ENCODE data around the gene KIF26B. TPM values are rescaled to one million over a fixed set of nuclear protein-coding genes. Genes with fewer than 3 reads are reported as not detected.

KIF26B gene
- total RNA-seq, 3 donors from 2014 or later (not counting 1 experiment from before 2014, with no cell fraction given), result 0.16 to 0.96 (median 0.18) TPM

GRCh38 chr1:245377854-245378253 is 223.1 kb downstream of the KIF26B start:
- peaks cover 28% of the 10 kb centered on the region for H3K4me1 ChIP-seq (ENCODE audit: control insufficient read depth, insufficient read depth, low read length)
- no peak overlapping the region for H3K27ac ChIP-seq (ENCODE audit: low read length)

GRCh38 chr1:245378311-245378722 is 223.5 kb downstream of the KIF26B start:
- Histone ChIP-seq H3K4me3 (ENCODE audit: low read length) (no peak overlapping the region), H3K27ac (ENCODE audit: low read length) (no peak overlapping the region), H3K4me1 (ENCODE audit: control insufficient read depth, insufficient read depth, low read length) (peaks cover 28% of the 10 kb centered on the region), H3K27me3 (ENCODE audit: control insufficient read depth, insufficient read depth, low read length) (no peaks in the 10 kb centered on the region), H3K9me3 (ENCODE audit: control insufficient read depth, insufficient read depth, low read length) (no peaks in the 10 kb centered on the region), H3K36me3 (ENCODE audit: control insufficient read depth, insufficient read depth, low read length) (no peaks in the 10 kb centered on the region)
- Mint-ChIP-seq H3K27ac (peak overlapping the region in 1 of 2 donors; percentile 25), H3K9me3 (no peaks in the 10 kb centered on the region), H3K27me3 (ENCODE audit: low read depth in 2 of 2) (no peaks in the 10 kb centered on the region), H3K36me3 (no peaks in the 10 kb centered on the region), H3K4me1 (peaks cover 24 to 27% of the 10 kb centered on the region in 2 donors), H3K4me3 (no peak overlapping the region)
- ATAC-seq (peak; percentile 62 to 88 (median 65)), DNase-seq (peak in 1 of 2 donors; percentile 51)
- no peak for TF ChIP-seq CTCF (IDR thresholded peaks at IDR 0.05)
- intact Hi-C loops (cut with micrococcal nuclease), result no loop called here
- WGBS (ENCODE audit: insufficient coverage), result 0% methylated on average over 1 of the region's 2 CpGs

More at GRCh38 chr1:245377854-245378253, 223.1 kb downstream of the KIF26B start:
- no peaks in the 10 kb centered on the region for H3K27me3 ChIP-seq (ENCODE audit: control insufficient read depth, insufficient read depth, low read length)
- H3K9me3 ChIP-seq (ENCODE audit: control insufficient read depth, insufficient read depth, low read length), result no peaks in the 10 kb centered on the region
- H3K4me1 Mint-ChIP-seq, result peaks cover 24 to 27% of the 10 kb centered on the region in 2 donors
- H3K27me3 Mint-ChIP-seq (ENCODE audit: low read depth in 2 of 2), result no peaks in the 10 kb centered on the region
- no peaks in the 10 kb centered on the region for H3K36me3 Mint-ChIP-seq
- H3K4me3 ChIP-seq (ENCODE audit: low read length), result no peak overlapping the region
- H3K36me3 ChIP-seq (ENCODE audit: control insufficient read depth, insufficient read depth, low read length), result no peaks in the 10 kb centered on the region
- DNase-seq (no peak), ATAC-seq (peak in 2 of 3 donors; percentile 12 to 17)
- no peak for TF ChIP-seq CTCF (IDR thresholded peaks at IDR 0.05)
- H3K4me3 Mint-ChIP-seq, result peak overlapping the region; percentile 57
- WGBS (ENCODE audit: insufficient coverage), result 67% methylated on average over 5 of the region's 5 CpGs
- intact Hi-C loops (cut with micrococcal nuclease), result no loop called here
- peak overlapping the region; percentile 9 to 25 for H3K27ac Mint-ChIP-seq
- no peaks in the 10 kb centered on the region for H3K9me3 Mint-ChIP-seq

GRCh38 chr1:245378745-245379144 is 224.0 kb downstream of the KIF26B start:
- no peak overlapping the region for H3K4me3 ChIP-seq (ENCODE audit: low read length)
- WGBS (ENCODE audit: insufficient coverage), result 91% methylated on average over 4 of the region's 5 CpGs
- intact Hi-C loops (cut with micrococcal nuclease), result no loop called here
- no peak for TF ChIP-seq CTCF (IDR thresholded peaks at IDR 0.05)
- H3K27ac Mint-ChIP-seq, result peak overlapping the region in 1 of 2 donors; percentile 25
- H3K4me1 Mint-ChIP-seq, result peaks cover 24 to 27% of the 10 kb centered on the region in 2 donors
- peak in 1 of 2 donors; percentile 5 for DNase-seq
- H3K27ac ChIP-seq (ENCODE audit: low read length), result no peak overlapping the region
- H3K9me3 ChIP-seq (ENCODE audit: control insufficient read depth, insufficient read depth, low read length), result no peaks in the 10 kb centered on the region
- H3K4me3 Mint-ChIP-seq, result no peak overlapping the region
- peak in 2 of 3 donors; percentile 36 to 38 for ATAC-seq
- no peaks in the 10 kb centered on the region for H3K9me3 Mint-ChIP-seq
- no peaks in the 10 kb centered on the region for H3K36me3 ChIP-seq (ENCODE audit: control insufficient read depth, insufficient read depth, low read length)
- no peaks in the 10 kb centered on the region for H3K36me3 Mint-ChIP-seq
- no peaks in the 10 kb centered on the region for H3K27me3 ChIP-seq (ENCODE audit: control insufficient read depth, insufficient read depth, low read length)
- peaks cover 28% of the 10 kb centered on the region for H3K4me1 ChIP-seq (ENCODE audit: control insufficient read depth, insufficient read depth, low read length)
- no peaks in the 10 kb centered on the region for H3K27me3 Mint-ChIP-seq (ENCODE audit: low read depth in 2 of 2)
